Liver (tissue), 9 donors: Measurements from ENCODE around the gene TMEM9B. TPM values are rescaled to one million over a fixed set of nuclear protein-coding genes. Genes with fewer than 3 reads are reported as not detected.

ENCODE experiments used
- DNase-seq: peaks from one replicate; pipeline ENCODE4 v3.0.0-alpha.2; 2017; ENCODE audit warnings: low spot score
- H3K27ac ChIP-seq, 2 donors: one replicate each; pipeline ENCODE4 v1.7.0; 2013; ENCODE audit warnings: inconsistent platforms in 2 of 2, low read length in 2 of 2, control low read depth in 1 of 2, low read depth in 1 of 2, mild to moderate bottlenecking in 1 of 2
- H3K27me3 ChIP-seq, 4 donors: one replicate each; pipeline versions ENCODE4 v1.6.1 to v1.7.0; 2013; ENCODE audit warnings: low read length in 3 of 4, inconsistent platforms in 1 of 4, mild to moderate bottlenecking in 1 of 4, moderate library complexity in 1 of 4; ENCODE audit not compliant: control insufficient read depth in 4 of 4, insufficient read depth in 4 of 4
- H3K36me3 ChIP-seq, 4 donors: one replicate each; pipeline versions ENCODE4 v1.6.1 to v1.7.0; 2013; ENCODE audit warnings: low read length in 3 of 4, mild to moderate bottlenecking in 3 of 4, low read depth in 1 of 4, moderate library complexity in 1 of 4; ENCODE audit not compliant: control insufficient read depth in 4 of 4, insufficient read depth in 3 of 4
- H3K4me1 ChIP-seq, 4 donors: one replicate each; pipeline versions ENCODE4 v1.6.1 to v1.7.0; 2013; ENCODE audit warnings: low read length in 3 of 4, mild to moderate bottlenecking in 3 of 4, moderate library complexity in 1 of 4; ENCODE audit not compliant: control insufficient read depth in 4 of 4, insufficient read depth in 4 of 4
- H3K4me3 ChIP-seq, 3 donors: one replicate each; pipeline versions ENCODE4 v1.6.1 to v1.7.0; 2013; ENCODE audit warnings: low read length in 3 of 3, control low read depth in 1 of 3, low read depth in 1 of 3, mild to moderate bottlenecking in 1 of 3
- H3K9ac ChIP-seq, 2 donors: one replicate each; pipeline ENCODE4 v1.7.0; 2013; ENCODE audit warnings: low read length in 2 of 2, mild to moderate bottlenecking in 2 of 2, moderate library complexity in 2 of 2, control low read depth in 1 of 2, low read depth in 1 of 2
- H3K9me3 ChIP-seq, 4 donors: one replicate each; pipeline versions ENCODE4 v1.6.1 to v1.7.0; 2013; ENCODE audit warnings: low read length in 3 of 4; ENCODE audit not compliant: control insufficient read depth in 4 of 4
- ATF3 ChIP-seq: IDR thresholded peaks from 2 replicates; pipeline ENCODE4 v1.6.1; 2016; ENCODE audit warnings: antibody characterized with exemption
- CTCF ChIP-seq: fragments of 150-350 bp; IDR thresholded peaks from 2 replicates; pipeline ENCODE4 v1.5.1; 2017; ENCODE audit warnings: improper control_type of control experiment, low read depth, low read length; ENCODE audit not compliant: missing input control
- GABPA ChIP-seq, 2 donors: IDR thresholded peaks in 1 of 2; conservative IDR thresholded peaks in 1 of 2; 2 replicates each; pipeline ENCODE4 v1.6.1; 2016; ENCODE audit warnings: antibody characterized with exemption in 2 of 2, mild to moderate bottlenecking in 1 of 2, moderate library complexity in 1 of 2
- HNF4G ChIP-seq: IDR thresholded peaks from 2 replicates; pipeline ENCODE4 v1.6.1; 2016; ENCODE audit warnings: antibody characterized with exemption
- JUND ChIP-seq, 2 donors: IDR thresholded peaks; 2 replicates each; pipeline ENCODE4 v1.6.1; 2016; ENCODE audit warnings: antibody characterized with exemption in 2 of 2
- MAX ChIP-seq: IDR thresholded peaks from 2 replicates; pipeline ENCODE4 v1.6.1; 2016; ENCODE audit warnings: antibody characterized with exemption
- NR2F2 ChIP-seq: IDR thresholded peaks from 2 replicates; pipeline ENCODE4 v1.6.1; 2016; ENCODE audit warnings: antibody characterized with exemption
- RAD21 ChIP-seq, 2 donors: IDR thresholded peaks; 2 replicates each; pipeline ENCODE4 v1.6.1; 2016; ENCODE audit warnings: antibody characterized with exemption in 2 of 2, mild to moderate bottlenecking in 2 of 2
- REST ChIP-seq: IDR thresholded peaks from 2 replicates; pipeline ENCODE4 v1.6.1; 2016; ENCODE audit warnings: antibody characterized with exemption, mild to moderate bottlenecking
- RXRA ChIP-seq, 2 donors: IDR thresholded peaks; 2 replicates each; pipeline ENCODE4 v1.6.1; 2017 to 2018; ENCODE audit warnings: antibody characterized with exemption in 2 of 2, mild to moderate bottlenecking in 1 of 2
- TAF1 ChIP-seq: conservative IDR thresholded peaks from 2 replicates; pipeline ENCODE4 v1.6.1; 2016; ENCODE audit warnings: antibody characterized with exemption, mild to moderate bottlenecking
- ZBTB33 ChIP-seq: IDR thresholded peaks from 2 replicates; pipeline ENCODE4 v1.6.1; 2016; ENCODE audit warnings: antibody characterized with exemption
- WGBS: extraction: QIAGEN DNeasy Blood & Tissue Kit; methylation state at CpG from one replicate; pipeline ENCODE4 v1.1.7; 2013; 5-methylcytosine and 5-hydroxymethylcytosine counted together
- polyA plus RNA-seq, 2 donors: library from polyadenylated mRNA; stranded (reverse) in 1 of 2; unstranded in 1 of 2; fragments of 200-250 nt in 1 of 2; fragments of >200 nt in 1 of 2; fragmentation: Nextera tagmentation in 1 of 2; extraction: Ambion mirVana in 1 of 2; gene quantifications; one replicate each; pipeline versions ENCODE4 v1.2.1 to v1.2.3, GENCODE V29; 2013 to 2015
- total RNA-seq, 2 donors: library from RNA; depleted of rRNA; stranded (reverse); fragments of >200 nt; gene quantifications; one replicate each; pipeline ENCODE4 v1.2.3, GENCODE V29; 2014
- donor health status: healthy.
- donor health status: healthy.
- donor health status: healthy.
- donor health status: healthy.
- donor health status: healthy.

The TMEM9B gene
- total and polyA plus RNA-seq, 4 donors: 17.0 to 23.9 (median 19.5) TPM

GRCh38 chr11:8959546-8960166 lies 4.6 kb downstream of the TMEM9B start:
- DNase-seq: peak; percentile 36
- WGBS: 28% methylated on average over 2 of the region's 2 CpGs
- H3K27me3 ChIP-seq: no peaks in the 10 kb centered on the region
- H3K27ac ChIP-seq: peak overlapping the region; percentile 1 to 39
- no peak overlapping the region for H3K4me3 ChIP-seq
- TF ChIP-seq ATF3 (no peak), CTCF (peak; percentile 57), RXRA (IDR thresholded peaks at IDR 0.05) (no peak), RAD21 (IDR thresholded peaks at IDR 0.05) (peak; percentile 79 to 83), JUND (IDR thresholded peaks at IDR 0.05) (no peak), NR2F2 (peak; percentile 29), MAX (no peak)
- H3K9ac ChIP-seq: peak overlapping the region in 1 of 2 donors; percentile 17
- H3K9me3 ChIP-seq: no peaks in the 10 kb centered on the region
- H3K36me3 ChIP-seq: peaks cover under 1 to 12% (median 5%) of the 10 kb centered on the region in 4 donors
- peaks cover 6 to 23% (median 19%) of the 10 kb centered on the region in 4 donors for H3K4me1 ChIP-seq

GRCh38 chr11:8956860-8957259 lies 7.4 kb downstream of the TMEM9B start:
- Histone ChIP-seq H3K9ac (no peak overlapping the region), H3K36me3 (peaks cover 4 to 33% (median 19%) of the 10 kb centered on the region in 4 donors), H3K4me3 (no peak overlapping the region), H3K9me3 (no peaks in the 10 kb centered on the region), H3K27ac (no peak overlapping the region), H3K27me3 (no peaks in the 10 kb centered on the region), H3K4me1 (peaks cover 1 to 8% (median 6%) of the 10 kb centered on the region in 4 donors)
- WGBS: 90% methylated on average over 4 of the region's 4 CpGs
- DNase-seq: no peak
- no peak for TF ChIP-seq TAF1
- no peak for TF ChIP-seq MAX
- no peak for TF ChIP-seq RAD21 (IDR thresholded peaks at IDR 0.05)
- no peak for TF ChIP-seq REST
- no peak for TF ChIP-seq GABPA (IDR thresholded peaks at IDR 0.05 in 1 of 2, conservative IDR thresholded peaks at IDR 0.05 in 1 of 2)
- no peak for TF ChIP-seq HNF4G
- no peak for TF ChIP-seq ZBTB33
- TF ChIP-seq NR2F2: no peak
